PC-3 (cell line): ENCODE results near the gene CDH10.

ENCODE experiments used
- CTCF ChIP-seq: fragments of 300-600 bp; sonication (generic); conservative IDR thresholded peaks from 2 replicates; pipeline ENCODE4 v1.5.1; 2017; ENCODE audit warnings: antibody characterized with exemption, low read depth, mild to moderate bottlenecking, low read length
- EZH2 ChIP-seq: fragments of 300-600 bp; sonication (generic); IDR thresholded peaks from one replicate; pipeline ENCODE4 v1.6.1; 2017; ENCODE audit warnings: antibody characterized with exemption, mild to moderate bottlenecking, low read length; ENCODE audit not compliant: unreplicated experiment

- TF ChIP-seq CTCF (no peak), EZH2 (no peak)
Observed at GRCh38 chr5:24566933-24567332, 77.8 kb downstream of the CDH10 start.
